SHP77 treated with DMSO at 0.1 percent for 48 hours (cell line): ENCODE measurements around the gene PLBD2.

ENCODE experiments used
- DNase-seq: peaks from one replicate; lab custom pipeline; 2025; lab: John Stamatoyannopoulos, UW

PLBD2 gene

DNA sequence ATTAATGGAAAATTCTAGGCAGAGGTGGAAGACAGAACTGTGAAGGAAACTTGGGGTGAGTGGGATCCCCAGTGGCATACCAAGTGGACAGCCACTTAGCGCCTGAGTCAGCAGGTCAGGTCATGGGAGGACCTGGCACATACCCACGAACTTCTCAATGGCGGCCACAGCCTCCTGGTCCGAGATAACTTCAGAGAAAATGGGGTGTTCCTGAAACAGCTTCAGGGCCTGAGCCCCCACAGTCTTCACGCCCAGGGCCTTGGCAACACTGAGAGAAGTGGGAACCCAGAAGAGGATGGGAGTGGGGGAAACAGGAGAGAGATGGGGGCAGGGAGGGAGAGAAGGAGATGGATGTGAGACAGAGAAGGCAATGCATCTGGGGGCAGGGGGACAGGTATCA, 35.4 kb downstream of the PLBD2 start:
- DNase-seq: no peak

DNA sequence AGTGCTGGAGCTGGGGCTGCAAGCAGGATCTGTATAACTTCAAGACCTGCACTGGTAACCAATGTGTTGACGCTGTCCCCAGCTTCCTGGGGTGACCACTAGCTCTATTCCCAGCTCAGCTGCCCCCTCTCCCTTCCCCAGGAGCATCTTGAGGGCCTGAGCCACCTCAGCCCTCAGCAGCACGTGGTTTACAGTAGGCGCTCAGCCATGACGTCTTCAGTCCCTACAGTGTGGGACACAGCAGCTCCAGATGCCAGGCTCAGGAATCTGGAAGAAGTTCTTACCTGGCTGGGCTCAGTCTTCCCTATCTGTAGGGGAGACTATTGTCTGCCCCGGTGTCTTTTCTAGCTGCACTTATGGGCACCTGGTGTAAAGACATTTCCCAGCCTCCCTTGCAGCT, 36.7 kb downstream of the PLBD2 start:
- no peak for DNase-seq

DNA sequence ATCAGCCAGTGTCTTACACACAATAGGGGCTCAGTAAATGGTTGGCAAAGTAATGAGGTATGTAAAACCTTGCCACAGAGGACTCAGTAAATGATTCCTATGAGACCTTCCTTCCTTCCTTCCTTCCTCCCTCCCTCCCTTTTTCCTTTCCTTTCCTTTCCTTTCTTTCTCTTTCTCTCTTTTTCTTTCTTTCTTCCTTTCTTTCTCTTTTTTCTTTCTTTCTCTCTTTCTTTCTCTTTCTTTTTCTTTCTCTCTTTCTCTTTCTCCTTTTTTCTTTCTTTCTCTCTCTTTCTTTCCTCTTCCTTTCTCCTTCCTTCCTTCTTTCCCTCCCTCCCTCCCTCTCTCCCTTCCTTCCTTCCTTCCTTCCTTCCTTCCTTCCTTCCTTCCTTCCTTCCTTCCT, 37.8 kb downstream of the PLBD2 start:
- DNase-seq: no peak

DNA sequence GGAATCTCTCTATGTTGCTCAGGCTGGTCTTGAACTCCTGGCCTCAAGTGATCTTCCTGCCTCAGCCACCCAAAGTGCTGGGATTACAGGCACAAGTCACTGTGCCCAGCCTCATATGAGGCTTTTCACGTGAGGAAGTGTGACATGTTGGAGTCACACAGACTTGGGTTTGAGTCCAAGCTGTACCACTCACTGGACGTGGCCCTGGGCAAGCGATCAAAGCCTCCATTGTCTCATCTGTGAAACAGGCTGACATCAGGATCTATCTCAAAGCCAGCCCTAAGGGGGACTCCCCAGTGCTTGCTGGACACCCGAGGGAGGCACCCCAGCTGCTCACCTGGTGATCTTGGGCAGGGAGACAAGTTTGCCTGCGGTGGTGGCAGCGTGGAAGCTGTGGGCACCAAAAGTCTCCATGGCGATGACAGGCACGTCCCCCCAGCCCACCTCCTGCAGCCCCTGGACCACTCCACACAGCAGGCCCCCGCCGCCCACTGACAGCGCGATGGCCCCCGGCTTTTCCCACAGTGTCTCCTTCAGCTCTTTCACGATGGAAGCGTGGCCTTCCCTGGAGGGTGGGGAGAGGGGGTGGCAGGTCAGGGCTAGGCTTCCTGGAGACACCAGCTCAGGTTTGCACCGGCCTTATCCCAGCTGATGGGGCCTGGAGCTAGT, 38.6 kb downstream of the PLBD2 start:
- DNase-seq: no peak

DNA sequence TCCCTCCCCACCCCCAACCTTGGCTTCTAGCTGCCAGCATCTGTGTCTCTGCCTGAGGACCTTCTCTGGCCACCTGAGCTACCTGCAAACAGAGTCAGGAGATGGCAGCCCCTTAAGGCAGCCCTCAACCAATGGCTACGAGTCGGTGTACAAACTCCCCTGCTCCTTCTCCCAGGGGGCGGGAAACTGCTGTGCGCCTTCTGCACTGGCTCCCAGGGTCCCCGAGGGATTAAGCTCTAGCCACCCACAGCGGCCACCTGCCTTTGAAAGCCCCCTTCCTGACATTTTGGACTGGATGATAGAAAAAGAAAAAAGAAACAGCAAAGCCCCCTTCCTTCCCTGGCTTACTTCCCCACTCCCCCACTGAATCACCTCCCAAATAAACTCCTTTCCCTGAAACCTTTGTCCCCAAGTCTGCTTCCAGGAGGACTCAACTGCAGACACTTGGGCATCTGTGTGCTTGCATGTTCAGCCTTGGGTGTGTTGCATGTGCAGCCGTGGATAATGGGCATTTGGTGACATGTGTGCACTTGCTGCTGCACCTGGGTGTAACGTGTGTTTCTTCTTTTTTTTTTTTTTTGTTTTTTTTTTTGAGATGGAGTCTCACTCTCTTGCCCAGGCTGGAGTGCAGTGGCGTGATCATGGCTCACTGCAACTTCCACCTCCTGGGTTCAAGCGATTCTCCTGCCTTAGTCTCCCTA, 39.3 kb downstream of the PLBD2 start:
- DNase-seq: no peak

DNA sequence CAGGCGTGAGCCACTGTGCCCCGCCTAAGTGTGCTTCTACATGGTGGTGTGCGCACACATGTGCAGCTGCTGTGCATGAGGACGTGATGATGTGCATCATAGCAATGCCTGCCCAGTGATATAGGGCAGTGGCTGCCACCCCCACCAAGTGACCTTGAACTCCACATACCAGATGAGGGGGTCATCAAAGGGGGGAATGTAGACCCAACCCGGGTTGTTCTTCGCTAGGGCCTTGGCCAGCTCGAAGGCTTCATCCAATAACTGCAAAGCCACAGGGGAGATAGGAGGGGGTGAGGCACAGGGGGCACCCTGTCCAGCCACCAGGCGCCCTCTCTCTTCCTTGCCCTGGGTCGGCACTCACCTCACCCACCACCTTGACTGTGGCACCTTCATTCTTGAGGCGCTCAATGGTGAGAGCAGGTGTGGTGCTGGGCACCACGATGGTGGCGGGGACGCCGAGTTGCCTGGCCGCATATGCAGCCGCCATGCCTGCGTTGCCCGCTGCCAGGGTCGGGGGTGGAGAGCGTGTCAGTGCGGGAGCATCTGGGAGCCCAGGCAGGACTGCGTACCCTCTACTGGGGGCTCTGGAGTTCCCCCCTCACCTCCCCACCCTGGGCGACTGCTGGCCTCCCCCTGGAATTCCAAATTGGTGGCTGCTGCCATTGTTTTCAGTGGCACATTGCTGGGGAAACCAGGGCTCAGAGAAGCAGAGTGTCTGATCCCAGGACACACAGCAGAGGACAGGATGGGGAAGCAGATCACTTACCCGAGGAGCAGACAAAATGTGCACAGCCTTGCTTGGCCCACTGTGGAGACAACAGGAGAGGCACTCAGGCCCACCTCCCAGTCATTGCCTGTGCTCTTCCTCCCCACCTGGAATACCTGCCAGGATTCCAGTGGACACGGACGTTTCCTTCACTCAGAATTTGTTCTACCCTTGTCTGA, 40.2 kb downstream of the PLBD2 start:
- DNase-seq: no peak

DNA sequence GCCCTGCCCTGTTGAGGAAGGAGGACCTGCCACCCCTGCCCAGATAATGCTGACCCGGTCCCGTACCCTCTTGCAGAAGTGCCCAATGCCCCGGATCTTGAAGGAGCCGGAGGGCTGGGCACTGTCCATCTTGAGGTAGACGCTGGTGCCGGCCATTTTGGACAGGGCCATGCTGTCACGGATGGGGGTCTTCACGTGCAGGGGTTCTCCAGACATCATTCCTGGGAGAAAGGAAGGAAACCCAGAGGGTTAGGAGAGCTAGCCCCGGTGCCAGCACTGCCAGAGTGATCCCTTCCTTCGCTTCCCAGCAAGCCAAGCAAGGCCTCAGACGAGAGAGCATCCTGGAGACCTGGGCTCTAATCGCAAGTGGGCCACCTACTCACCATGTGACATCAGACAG, 41.1 kb downstream of the PLBD2 start:
- DNase-seq: no peak

DNA sequence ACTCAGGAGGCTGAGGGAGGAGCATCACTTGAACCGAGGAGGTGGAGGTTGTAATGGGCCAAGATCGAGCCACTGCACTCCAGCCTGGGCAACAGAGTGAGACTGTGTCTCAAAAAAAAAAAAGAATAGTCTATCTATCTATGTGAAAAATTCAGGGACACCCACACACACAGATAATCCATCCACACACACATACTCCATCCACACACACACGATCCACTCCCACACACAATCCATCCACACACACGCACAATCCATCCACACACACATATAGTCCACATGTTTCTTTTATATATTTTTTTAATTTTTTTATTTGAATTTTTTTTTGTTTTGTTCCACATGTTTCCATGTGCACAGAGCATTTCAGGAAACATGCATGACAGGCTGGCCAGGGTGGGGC, 42.0 kb downstream of the PLBD2 start:
- DNase-seq: no peak

DNA sequence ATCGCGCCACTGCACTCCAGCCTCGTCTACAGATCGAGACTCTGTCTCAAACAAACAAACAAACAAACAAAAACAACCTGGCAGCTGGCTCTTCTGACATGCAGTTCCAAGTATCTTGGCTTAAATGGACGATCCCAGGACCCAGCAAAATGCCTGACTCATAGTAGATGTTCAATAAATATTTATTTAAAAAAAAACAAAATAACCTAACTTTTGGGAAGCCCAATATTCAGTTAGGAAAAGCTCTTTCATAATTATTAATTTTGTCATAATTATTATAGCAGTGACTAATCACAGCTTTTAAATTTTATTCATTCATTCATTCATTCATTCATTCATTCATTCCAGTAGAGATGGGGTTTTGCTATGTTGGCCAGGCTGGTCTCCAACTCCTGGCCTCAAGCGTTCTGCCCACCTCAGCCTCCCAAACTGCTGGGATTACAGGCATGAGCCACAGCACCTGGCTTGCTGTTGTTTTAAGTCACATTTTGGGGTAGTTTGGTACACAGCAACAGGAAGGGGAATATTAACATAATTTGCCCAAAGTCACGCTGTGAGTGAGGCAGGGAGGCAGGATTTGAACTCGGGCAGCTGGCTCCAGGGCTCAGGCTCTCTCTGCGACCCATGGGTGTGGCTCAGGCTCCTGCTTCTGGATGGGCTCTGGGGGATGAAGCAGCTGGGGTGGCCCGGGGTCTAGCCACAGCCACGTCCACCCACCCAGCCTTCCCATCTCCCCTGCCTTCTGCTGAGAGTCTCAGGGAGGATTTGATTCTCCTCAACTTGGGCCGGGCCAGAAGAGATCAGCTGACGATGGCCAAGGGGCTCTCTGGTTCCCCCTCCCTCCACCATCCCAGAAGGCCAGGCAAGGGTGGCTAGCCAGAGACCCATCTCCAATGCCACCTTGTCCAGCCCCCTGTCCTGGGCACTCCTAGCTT, 42.9 kb downstream of the PLBD2 start:
- DNase-seq: no peak

DNA sequence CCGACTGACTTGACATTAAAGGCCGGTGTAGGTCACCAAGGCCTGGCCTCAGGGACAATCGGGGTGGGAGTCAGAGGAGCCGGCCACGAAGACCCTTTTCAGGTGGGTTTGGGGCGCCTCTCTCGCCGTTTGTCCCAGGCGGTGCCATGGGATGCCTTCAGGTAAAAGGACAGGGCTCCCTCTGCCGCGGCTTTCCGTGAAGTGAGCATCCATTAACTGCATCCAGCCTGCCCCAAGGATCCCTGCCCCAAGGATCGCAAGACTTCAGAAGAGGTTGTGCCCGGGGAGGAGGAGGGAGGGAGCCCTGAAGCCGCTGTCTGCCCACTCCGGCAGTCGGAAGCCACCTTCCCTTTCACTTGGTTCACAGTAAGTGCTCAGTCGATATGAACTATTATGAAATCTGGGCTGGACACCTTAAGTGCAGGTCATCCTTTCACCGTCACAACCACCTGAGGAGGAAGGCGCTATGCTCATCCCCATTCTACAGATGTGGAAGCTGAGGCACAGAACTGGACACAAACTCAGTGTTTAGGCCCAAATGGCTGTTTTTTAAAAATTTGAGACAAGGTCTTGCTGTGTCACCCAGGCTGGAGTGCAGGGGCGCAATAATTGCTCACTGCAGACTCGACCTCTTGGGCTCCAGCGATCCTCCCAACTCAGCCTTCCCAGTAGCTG, 44.3 kb downstream of the PLBD2 start:
- DNase-seq: no peak

DNA sequence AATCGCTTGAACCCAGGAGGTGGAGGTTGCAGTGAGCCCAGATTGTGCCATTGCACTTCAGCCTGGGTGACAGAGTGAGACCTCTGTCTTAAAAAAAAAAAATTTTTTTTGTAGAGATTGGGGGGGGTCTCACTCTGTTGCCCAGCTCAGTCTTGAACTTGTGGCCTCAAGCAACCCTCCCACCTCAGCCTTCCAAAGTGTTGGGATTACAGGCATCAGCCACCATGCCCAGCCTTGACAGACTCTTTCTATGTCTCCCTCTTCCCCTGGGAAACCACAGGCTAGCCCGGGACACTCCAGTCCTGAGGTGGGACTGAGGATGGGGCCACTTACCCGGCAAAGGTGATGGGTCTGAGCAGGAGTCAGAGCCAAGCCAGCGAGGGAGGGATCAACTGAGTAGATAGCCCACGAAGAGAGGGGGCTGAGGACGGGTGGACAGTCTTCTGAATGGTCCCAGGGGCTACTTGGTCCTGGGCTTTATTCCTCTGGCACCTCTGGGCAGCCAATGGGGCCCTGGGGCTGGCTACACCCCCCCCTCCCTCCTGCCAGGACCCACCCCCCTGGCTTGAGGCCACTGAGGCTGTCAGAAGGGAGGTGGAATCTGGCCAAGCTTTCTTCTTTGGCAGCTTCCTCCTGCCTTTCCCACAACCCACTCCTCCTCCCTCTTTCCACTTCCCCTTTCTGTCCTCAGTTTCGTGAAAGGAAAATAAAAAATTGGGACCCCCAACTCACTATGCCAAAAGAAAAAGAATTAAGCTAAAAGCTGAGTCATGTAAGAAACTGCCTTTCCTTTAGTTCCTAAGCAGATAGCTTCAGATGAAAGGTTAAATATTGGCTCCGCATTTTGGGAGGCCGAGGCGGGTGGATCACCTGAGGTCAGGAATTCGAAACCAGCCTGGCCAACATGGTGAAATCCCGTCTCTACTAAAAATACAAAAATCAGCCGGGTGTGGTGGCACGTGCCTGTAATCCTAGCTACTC, 45.3 kb downstream of the PLBD2 start, which contains the start of gene SDS:
Gene SDS, minus strand, starts transcription at position 453 of the 981 bp plus-strand sequence. CDS start 4,179 bp downstream, outside the sequence.
- DNase-seq: no peak

DNA sequence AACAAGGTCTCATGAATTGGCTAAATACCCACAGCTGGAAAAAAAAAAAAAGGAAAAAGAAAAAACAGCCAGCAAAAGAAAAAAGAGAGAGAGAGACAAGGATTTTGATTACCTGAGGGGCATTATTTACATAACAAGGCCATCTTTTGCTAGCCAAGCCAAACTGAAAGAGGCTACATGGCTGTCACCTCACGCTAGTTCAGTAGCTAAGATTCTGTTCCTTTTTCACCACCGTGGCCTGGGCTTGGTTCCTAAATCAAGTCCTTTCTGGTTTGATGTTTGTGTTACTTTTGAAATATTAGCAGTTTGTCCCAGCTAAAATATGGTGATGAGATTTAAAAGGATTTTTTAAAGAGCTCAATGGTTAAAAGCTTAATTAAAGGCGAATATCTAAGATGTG, 47.3 kb downstream of the PLBD2 start:
- no peak for DNase-seq

DNA sequence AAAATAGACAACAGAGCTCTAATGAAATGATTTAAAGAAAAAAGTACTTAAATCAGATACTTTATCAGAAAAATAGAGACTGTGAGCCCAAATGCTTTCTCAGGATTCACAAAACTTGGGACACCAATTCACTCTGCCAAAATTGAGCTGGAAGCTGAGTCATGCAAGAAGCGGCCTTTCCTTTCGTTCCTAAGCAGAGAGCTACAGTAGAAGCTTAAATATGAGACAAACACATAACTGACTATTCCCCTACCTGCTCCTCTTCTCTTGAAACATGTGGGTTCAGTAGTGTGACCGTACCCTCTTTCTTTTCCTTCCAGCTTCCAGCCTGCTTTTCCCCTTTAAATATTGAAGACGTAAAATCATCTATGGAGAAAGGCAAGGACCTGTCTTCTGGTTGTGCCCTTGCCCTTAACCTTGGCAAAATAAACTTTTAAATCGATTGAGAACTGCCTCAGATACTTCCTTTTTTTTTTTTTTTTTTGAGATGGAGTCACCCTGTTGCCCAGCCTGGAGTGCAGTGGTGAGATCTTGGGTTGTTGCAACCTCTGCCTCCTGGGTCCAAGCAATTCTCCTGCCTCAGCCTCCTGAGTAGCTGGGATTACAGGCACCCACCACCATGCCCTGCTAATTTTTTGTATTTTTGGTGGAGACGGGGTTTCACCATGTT, 49.7 kb downstream of the PLBD2 start:
- no peak for DNase-seq

DNA sequence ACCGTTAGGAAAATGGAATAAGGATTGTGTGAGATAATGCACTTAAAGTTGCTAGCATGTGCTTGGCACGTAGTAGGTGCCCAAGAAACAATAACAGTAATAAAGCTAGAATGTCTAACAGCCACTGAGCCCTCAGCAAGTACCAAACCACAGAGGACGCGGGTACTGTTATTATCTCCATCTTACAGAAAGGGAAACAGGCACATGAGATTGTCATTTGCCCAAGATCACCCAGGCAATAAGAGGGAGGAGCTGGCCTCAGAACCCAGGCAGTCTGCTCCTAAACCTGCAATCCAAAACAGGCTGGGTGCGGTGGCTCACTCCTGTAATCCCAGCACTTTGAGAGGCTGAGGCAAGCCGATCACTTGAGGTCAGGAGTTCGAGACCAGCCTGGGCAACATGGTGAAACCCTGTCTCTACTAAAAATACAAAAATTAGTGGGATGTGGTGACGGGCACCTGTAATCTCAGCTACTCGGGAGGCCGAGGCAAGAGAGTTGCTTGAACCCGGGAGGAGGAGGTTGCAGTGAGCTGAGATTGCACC, 50.4 kb downstream of the PLBD2 start:
- DNase-seq: no peak

DNA sequence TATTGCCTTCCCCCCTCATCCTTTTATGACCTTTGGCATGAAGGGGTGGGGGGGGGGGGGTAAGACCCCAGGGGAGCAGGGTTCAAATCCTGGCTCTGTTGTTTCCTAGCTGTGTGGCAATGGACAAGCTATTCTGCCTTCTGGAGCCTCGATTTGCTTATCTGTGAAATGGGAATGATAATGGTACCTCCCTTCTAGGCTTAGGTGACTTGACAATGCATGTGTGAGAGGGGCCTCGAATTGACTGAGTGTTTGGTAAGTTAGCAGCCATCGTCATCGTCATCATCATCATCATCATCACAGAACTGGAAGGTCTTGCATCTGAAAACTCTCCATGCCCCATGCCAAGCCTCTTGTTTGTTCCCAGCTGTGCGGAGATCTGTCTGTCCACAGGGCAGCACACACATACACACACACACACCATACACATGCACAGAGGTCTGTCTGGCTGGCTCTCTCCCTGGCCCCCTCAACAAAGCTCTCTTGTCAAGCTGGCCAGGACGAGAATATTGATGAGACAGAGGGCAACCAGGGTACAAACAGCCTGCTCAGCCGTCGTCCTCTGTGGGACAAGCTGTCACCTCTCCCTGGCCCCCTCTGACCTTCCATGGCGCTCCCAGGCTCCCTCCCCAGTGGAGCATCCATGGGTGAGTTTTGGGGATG, 51.2 kb downstream of the PLBD2 start:
- DNase-seq: no peak

DNA sequence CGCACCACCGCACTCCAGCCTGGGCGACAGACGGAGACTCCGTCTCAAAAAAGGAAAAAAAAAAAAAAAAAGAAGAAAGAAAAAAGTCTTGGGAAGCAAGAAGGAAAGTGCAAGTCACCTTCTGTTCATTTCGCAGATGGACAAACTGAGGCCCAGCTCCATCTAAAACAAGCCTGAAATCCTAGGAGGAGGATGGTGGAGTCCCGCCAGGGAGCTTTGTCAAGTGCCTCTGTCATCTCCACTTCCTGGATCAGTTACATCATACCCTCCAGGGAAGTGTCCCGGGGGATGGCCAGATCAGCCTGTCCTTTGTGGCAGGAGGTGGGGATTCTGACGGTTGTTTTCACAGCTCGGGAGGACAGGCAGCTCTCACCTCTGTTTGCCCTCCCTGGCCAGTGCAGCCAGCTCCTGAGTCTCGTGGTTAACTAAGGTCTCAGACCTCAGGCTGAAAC, 55.1 kb downstream of the PLBD2 start:
- no peak for DNase-seq

DNA sequence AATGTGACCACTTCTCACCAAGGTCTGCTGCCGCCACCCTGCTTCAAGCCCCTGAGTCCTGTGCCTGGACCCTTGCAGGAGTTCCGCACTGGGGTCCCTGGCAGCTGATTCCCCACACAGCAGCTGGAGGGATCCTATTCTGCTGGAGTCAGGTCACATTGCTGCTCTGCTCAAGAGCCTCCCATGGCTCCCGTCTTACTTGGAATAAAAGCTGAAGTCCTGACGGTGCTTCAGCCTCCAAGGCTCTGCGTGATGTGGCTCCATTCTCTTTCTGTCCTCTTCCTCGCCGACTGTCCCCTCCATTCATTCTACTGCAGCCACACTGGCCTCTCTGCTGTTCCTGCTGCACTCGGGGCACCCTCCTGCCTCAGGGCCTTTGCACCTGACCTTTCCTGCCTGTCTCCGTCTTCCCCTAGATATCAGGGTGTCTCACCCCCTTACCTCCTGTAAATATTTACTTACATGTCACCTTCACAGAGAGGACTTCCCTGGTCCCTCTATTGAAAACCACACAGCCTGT, 56.2 kb downstream of the PLBD2 start:
- no peak for DNase-seq
